ENCODE data around the gene OSBPL2.

GRCh38 chr20:62206388-62206775 lies 31.9 kb upstream of the OSBPL2 start:
- TF ChIP-seq POLR2AphosphoS5 (IDR thresholded peaks at IDR 0.05; ENCODE audit: low read depth, low read length) = no peak
- TF ChIP-seq POLR2A (IDR thresholded peaks at IDR 0.05; ENCODE audit: low read depth, low read length) = no peak

Data from GM12891 (cell line).